ENCODE data around the gene CDC27.

- no peak for TF ChIP-seq CTCF (IDR thresholded peaks at IDR 0.05; ENCODE audit: poor library complexity, severe bottlenecking)
- no peak for TF ChIP-seq SMC3 (conservative IDR thresholded peaks at IDR 0.05; ENCODE audit: poor library complexity)
- no peak for TF ChIP-seq TAF1 (IDR thresholded peaks at IDR 0.05; ENCODE audit: low read depth)
- TF ChIP-seq EP300 (conservative IDR thresholded peaks at IDR 0.05; ENCODE audit: poor library complexity, severe bottlenecking): no peak
- no peak for TF ChIP-seq POLR2AphosphoS5 (IDR thresholded peaks at IDR 0.05)
- TF ChIP-seq REST (IDR thresholded peaks at IDR 0.05; ENCODE audit: borderline replicate concordance): no peak
These were observed 21.0 kb upstream of the CDC27 start for GRCh38 chr17:47210105-47210504.

All from neural cell (in vitro differentiated cells).